Limb (tissue), 2 donors: Measurements from ENCODE around the gene RBFOX2.
A peak's percentile ranks its signal among the peaks of the same experiment; 100 is the strongest.
"Not testable (repeated sequence)": the region's sequence is repeated elsewhere in the genome, so short reads cannot be mapped to it uniquely, and the experiment has no call there.

ENCODE experiments used
- DNase-seq, 2 donors: peaks; one replicate each; pipeline ENCODE4 v3.0.0-alpha.2; 2016; ENCODE audit errors: extremely low spot score in 2 of 2

Gene RBFOX2

GRCh38 chr22:36028646-36029405 is at the start of gene RBFOX2:
RBFOX2 (minus strand) TSS chr22:36028824; CDS start chr22:36028425, 399 bp downstream.
- DNase-seq = peak; percentile 96 to 99

GRCh38 chr22:36077271-36077670 is 48.6 kb upstream of the RBFOX2 start:
- no peak for DNase-seq

- DNase-seq = no peak
Measured at GRCh38 chr22:36075724-36076123, 47.1 kb upstream of the RBFOX2 start.

GRCh38 chr22:36075230-36075629 is 46.6 kb upstream of the RBFOX2 start:
- no peak for DNase-seq

- DNase-seq = no peak
Measured at GRCh38 chr22:36073476-36073875, 44.9 kb upstream of the RBFOX2 start.

GRCh38 chr22:36070645-36071044 is 42.0 kb upstream of the RBFOX2 start:
- not testable (repeated sequence) for DNase-seq

GRCh38 chr22:36069368-36069767 is 40.7 kb upstream of the RBFOX2 start:
- DNase-seq = no peak

- no peak for DNase-seq
Measured at GRCh38 chr22:36068776-36069344, 40.2 kb upstream of the RBFOX2 start.

GRCh38 chr22:36067235-36067558 is 38.6 kb upstream of the RBFOX2 start:
- DNase-seq = no peak

GRCh38 chr22:36065775-36066544 is 37.3 kb upstream of the RBFOX2 start:
- peak; percentile 91 to 92 for DNase-seq

- DNase-seq = no peak
Measured at GRCh38 chr22:36065462-36065774, 36.8 kb upstream of the RBFOX2 start.

GRCh38 chr22:36064358-36064757 is 35.7 kb upstream of the RBFOX2 start:
- DNase-seq = no peak

- DNase-seq = no peak
Measured at GRCh38 chr22:36056980-36057379, 28.4 kb upstream of the RBFOX2 start.

- peak in 1 of 2 donors; percentile 40 for DNase-seq
Measured at GRCh38 chr22:36055376-36056295, 27.0 kb upstream of the RBFOX2 start.

- DNase-seq = not testable (repeated sequence)
Measured at GRCh38 chr22:36054446-36054845, 25.8 kb upstream of the RBFOX2 start.

- no peak for DNase-seq
Measured at GRCh38 chr22:36053242-36054147, 24.9 kb upstream of the RBFOX2 start.

- no peak for DNase-seq
Measured at GRCh38 chr22:36052505-36052941, 23.9 kb upstream of the RBFOX2 start.

- DNase-seq = no peak
Measured at GRCh38 chr22:36049678-36049997, 21.0 kb upstream of the RBFOX2 start.

- no peak for DNase-seq
Measured at GRCh38 chr22:36048911-36049677, 20.5 kb upstream of the RBFOX2 start.

- DNase-seq = not testable (repeated sequence)
Measured at GRCh38 chr22:36044517-36044916, 15.9 kb upstream of the RBFOX2 start.
